Measurements from ENCODE around the gene LDB2.
"Not testable (repeated sequence)": the region's sequence is repeated elsewhere in the genome, so short reads cannot be mapped to it uniquely, and the experiment has no call there.

LDB2 gene

DNA sequence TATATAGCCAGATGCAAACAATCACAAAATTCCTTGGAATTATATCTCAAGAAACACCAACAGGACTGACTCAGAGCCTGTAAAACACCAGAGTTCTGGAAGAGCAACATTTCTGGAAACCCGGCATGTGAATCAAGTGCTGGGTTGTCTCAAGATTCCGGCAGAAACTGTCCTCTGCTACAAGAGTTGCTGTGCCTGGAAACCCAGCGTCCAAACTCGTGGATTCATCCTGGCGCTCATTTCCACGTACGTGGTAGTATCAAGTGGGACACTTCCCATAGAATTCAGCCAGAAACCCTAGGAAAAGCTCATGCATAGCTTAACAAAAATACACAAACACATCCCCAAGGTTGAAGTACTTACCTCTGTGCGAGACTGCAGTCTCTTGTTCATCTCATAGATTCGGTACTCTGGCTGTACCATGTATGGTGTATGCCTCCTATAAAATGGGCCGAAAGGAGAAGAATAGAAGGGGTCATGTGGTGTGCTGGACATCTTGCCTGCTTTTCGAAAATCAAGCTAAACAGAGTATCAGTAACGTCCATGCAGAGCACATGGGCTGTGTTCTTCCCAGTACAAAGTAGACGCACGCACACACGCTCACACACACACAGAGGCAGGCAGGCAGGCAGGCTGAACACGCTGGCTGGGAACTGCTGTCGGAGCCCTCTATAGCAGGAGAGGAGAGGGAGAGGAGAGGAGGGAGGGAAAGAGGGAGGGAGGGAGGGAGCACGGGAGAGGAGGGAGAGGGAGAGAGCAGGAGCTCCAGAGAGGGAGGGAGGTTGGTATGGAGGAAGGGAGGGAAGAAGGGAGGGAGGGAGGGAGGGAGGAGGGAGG, at the start of gene LDB2:
Gene LDB2 (minus strand): TSS at position 655 of the 837 bp plus-strand sequence.
- DNase-seq: no peak

GRCh38 chr4:16942491-16942890, 44.0 kb upstream of the LDB2 start:
- DNase-seq: no peak

DNA sequence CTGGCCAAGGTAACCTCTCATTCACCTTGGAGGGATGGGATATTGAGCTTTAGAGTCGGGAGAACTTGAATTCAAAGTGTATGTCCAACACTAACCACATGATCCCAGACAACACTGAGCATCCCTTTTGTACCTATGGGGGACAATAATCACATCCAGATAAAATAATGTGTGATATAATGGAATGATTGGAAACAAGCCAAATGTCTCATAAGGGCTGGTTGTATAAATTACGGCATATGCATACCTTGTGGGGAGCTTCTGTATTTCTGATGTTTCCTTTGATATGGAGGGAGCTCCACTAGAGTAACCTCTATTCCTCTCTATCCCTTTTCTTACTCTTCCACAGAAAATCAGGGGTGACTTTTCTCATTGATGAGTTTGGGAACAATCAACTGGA, 40.7 kb upstream of the LDB2 start:
- no peak for DNase-seq

GRCh38 chr4:16938512-16939040, 40.1 kb upstream of the LDB2 start:
- DNase-seq: no peak

GRCh38 chr4:16931339-16932305, 33.2 kb upstream of the LDB2 start:
- DNase-seq: no peak

GRCh38 chr4:16926214-16926613, 27.8 kb upstream of the LDB2 start:
- DNase-seq: no peak

GRCh38 chr4:16918716-16919115, 20.3 kb upstream of the LDB2 start:
- DNase-seq: not testable (repeated sequence)

DNA sequence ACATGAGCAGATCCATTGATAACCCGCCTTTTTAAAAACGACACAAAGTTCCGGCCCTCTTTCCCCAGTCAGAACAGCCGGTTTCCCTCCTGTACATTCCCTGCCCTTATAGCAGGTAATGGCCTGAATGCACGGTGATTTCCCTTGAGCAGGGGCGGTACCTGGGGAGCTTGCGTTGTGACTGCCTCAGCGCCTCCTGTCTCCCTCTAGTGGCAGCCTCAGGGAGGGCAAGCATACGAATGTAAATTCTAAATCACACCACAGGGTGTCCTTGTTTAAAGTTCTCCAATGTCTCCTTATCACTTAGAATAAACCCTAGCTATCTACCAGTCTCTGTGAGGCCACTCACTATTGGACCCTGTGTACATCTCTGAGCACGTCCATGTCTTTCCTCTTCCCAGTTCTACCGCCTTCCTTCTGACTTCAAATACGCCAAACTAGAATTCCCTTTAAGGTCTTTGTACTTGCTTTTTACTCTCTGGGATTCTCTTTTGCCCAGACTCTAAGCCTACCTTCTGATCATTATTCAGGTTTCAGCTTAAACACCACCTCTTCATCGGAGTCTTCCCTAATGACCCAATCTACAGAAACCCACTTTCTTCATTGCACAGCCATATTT, 18.4 kb upstream of the LDB2 start:
- no peak for DNase-seq

- no peak for DNase-seq
Measured at GRCh38 chr4:16916031-16916430, 17.6 kb upstream of the LDB2 start.

DNA sequence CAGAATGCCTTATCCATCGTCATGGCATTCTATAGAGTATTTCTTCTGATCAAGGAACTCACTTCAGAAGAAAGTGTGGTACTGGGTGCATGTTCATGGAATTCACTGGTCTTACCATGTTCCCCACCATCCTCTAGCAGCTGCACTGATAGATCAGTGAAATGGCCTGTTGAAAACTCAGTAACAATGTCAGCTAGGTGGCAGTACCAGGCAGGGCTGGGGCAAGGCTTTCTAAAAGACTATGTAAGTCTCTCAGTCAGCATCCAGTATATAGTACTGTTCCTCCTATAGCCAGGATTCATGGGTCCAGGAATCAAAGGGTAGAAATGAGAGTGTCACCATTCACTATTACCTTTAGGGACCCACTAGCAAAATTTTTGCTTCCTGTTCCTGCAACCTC, 15.8 kb upstream of the LDB2 start:
- no peak for DNase-seq

DNA sequence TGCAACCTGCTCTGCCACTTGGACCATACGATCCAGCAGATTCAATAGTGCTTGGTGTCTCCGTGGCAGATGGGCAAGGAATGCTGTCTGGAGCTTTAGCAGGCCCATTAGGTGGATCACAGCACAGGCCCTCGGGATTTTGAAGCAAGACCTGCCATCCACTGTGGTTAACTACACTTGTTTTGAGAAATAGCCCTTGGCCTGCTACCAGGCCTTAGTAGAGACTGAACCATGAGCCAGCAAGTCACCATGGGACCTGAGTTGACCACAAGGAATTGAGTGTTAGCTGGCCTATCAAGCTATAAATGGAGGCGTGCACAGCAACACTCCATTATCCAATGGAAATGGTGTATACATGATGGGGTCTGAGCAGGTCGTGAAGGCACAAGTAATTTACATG, 14.5 kb upstream of the LDB2 start:
- no peak for DNase-seq

DNA sequence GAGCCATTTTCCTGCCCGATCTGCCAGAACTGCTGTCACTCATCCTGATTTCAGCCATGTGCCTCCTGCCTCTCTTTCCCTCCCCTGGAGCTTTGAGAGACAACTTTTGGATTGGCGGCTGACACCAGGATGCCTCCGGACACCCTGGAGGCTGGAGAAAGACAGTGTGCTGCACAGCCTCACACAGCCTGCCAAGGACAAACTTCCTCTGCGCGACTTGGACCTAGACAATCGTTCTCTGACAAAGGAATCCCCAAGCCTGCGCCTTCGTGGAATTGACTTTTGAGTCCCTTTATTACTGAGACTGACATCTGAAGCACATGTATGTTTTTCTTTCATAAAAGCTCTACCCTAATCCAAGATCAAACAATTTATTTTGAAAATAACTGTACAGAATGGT, 10.8 kb upstream of the LDB2 start:
- no peak for DNase-seq

- DNase-seq: no peak
Measured at GRCh38 chr4:16908377-16909021, 10.1 kb upstream of the LDB2 start.

- DNase-seq: no peak
Measured at GRCh38 chr4:16900325-16900724, 1.9 kb upstream of the LDB2 start.

- no peak for DNase-seq
Measured at GRCh38 chr4:16896881-16897750, 1.3 kb downstream of the LDB2 start.

DNA sequence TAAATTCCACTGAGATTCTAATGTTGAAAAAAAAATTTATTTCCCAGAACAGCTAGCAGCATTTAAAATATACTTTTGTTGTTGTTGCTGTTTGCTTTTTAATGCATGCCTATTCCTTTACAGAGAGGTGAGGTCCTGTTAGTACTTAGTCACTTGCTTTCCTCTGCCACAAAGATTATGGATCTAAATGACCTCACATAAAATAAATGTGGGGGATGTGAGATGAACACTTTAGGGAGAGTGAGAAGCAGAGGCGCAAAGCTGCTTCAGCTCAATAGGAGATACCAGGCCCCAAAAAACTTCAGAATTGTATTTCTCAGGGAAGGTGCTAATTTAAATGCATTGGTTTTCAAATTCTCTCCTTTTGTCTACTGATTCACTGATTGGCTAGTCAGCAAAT, 4.0 kb downstream of the LDB2 start:
- DNase-seq: no peak

DNA sequence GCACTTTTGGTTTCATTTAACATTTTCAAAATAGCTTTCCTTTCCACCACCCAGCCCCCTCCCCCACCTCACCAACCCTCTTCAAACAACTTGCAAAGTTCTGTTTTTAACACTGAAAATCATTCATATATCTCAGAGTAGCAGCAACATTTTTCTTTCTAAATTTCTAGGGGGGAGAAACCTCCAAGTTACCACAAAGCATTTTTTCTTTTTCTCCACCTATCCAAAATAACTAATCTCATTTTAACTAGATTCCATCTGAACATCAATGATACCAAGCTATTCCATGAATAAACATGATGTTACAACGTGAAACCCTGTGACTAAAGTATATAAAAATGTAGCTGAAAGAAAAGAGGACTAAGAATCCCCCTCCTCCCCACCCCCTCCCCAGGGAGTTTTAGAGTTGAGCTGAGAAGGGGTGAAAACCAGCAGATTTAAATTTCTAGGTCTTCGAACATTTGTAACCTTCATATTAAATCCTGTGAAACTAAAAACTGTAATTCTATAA, 5.2 kb downstream of the LDB2 start:
- no peak for DNase-seq

DNA sequence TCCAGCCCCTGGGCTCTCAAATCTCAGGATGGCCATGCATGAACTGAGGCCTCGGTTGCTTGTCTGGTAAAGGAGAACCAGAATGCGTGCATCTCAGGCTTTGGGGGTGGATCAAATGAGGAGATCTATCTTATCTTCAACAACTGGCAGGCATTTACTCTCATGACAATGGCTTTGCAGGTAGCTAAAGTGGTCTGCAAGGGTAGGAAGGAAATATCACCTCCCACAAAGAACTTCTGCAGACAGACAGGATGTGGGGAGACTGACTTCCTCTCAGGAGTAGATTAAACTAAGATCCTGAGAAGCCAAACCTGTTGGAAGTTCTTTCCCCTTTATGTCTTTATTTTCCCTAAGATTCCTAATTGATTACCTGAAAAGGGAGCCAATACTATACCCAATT, 7.8 kb downstream of the LDB2 start:
- no peak for DNase-seq

DNA sequence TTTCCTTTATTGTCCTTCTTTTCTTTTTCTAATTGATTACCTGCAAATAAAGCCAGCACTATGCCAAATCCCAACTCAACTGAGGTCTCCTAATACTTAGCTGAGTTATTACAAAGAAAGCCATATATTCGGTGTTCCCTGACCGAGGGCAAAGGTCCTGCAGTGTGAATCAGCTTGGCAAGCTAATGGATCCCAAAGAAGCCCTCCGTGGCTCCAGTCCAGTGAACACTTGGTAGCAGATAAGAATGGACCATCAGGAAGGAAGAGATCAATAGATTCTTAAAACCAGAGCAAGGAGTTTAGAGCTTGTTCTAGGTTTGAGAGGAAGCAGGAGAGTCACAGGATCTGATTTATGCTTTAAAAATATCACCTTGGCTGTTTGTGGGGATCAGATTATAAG, 8.5 kb downstream of the LDB2 start:
- DNase-seq: no peak

DNA sequence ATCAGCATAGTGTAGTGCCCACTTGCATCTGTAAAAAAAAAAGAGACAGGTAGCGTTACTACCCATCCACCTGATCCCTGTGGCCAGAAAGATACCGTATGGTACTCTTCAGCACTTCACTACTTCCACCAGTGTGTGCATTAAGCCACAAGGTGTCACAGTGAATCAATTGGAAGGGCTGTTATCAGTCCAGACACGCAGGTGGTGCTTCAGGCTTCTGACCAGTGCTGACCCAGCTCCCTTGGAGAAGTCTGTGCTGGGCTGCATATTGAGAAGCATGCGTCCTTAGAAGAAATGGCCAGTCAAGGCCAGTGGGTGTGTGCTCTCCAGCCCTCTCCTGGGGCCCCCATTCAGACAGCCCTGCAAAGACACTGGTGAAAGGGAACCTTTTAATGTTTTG, 10.6 kb downstream of the LDB2 start:
- no peak for DNase-seq
